ENCODE measurements around the gene C18orf63.

C18orf63 gene

GRCh38 chr18:74334242-74334893 lies 18.7 kb downstream of the C18orf63 start:
- no peak for DNase-seq (ENCODE audit: low read depth in 1 of 2, low spot score in 1 of 2)
- no peak for TF ChIP-seq GABPA (IDR thresholded peaks at IDR 0.05; ENCODE audit: low read depth)
- TF ChIP-seq REST (IDR thresholded peaks at IDR 0.05; ENCODE audit: insufficient replicate concordance, low read depth), result no peak
- no peak for TF ChIP-seq POLR2AphosphoS5 (IDR thresholded peaks at IDR 0.05; ENCODE audit: low read depth)
- no peak for TF ChIP-seq SPI1 (IDR thresholded peaks at IDR 0.05; ENCODE audit: borderline replicate concordance, low read depth)
- no peak for TF ChIP-seq CTCF (IDR thresholded peaks at IDR 0.05; ENCODE audit: insufficient read depth, low read length)
- no peak overlapping the region for H3K4me3 ChIP-seq (replicated peaks; ENCODE audit: insufficient read depth, low read length)

DNA sequence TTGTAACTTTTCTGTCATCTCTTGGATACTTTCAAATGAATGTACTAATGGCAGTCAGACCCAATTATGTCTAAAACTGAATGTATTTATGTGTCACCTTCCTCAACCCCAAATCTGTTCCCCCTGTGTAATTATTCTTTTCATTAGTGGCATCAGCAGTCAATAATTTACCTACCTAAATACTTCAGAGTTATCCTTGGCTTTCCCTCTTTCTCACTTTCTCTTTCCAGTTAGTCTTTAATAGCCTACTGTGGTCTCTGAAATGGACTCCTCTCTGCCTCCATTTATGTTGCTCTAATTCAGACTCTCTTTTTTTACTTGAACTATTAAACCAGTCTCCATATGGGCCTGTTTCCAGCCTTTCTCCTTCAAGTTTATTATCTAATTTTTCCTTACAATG lies 21.0 kb downstream of the C18orf63 start:
- no peak for TF ChIP-seq REST (IDR thresholded peaks at IDR 0.05; ENCODE audit: insufficient replicate concordance, low read depth)
- no peak for TF ChIP-seq POLR2AphosphoS5 (IDR thresholded peaks at IDR 0.05; ENCODE audit: low read depth)
- TF ChIP-seq CTCF (IDR thresholded peaks at IDR 0.05; ENCODE audit: insufficient read depth, low read length), result no peak
- no peak for TF ChIP-seq GABPA (IDR thresholded peaks at IDR 0.05; ENCODE audit: low read depth)
- TF ChIP-seq SPI1 (IDR thresholded peaks at IDR 0.05; ENCODE audit: borderline replicate concordance, low read depth), result no peak
- Histone ChIP-seq H3K27ac (replicated peaks) (no peak overlapping the region), H3K4me3 (replicated peaks; ENCODE audit: insufficient read depth, low read length) (no peak overlapping the region), H3K27me3 (ENCODE audit: insufficient read depth, poor library complexity, severe bottlenecking) (peaks cover 2% of the 10 kb centered on the region)
- DNase-seq (ENCODE audit: low read depth in 1 of 2, low spot score in 1 of 2), result no peak

More at GRCh38 chr18:74334242-74334893, 18.7 kb downstream of the C18orf63 start:
- Histone ChIP-seq H3K27me3 (ENCODE audit: insufficient read depth, poor library complexity, severe bottlenecking) (peaks cover 3% of the 10 kb centered on the region), H3K27ac (replicated peaks) (no peak overlapping the region)

DNA sequence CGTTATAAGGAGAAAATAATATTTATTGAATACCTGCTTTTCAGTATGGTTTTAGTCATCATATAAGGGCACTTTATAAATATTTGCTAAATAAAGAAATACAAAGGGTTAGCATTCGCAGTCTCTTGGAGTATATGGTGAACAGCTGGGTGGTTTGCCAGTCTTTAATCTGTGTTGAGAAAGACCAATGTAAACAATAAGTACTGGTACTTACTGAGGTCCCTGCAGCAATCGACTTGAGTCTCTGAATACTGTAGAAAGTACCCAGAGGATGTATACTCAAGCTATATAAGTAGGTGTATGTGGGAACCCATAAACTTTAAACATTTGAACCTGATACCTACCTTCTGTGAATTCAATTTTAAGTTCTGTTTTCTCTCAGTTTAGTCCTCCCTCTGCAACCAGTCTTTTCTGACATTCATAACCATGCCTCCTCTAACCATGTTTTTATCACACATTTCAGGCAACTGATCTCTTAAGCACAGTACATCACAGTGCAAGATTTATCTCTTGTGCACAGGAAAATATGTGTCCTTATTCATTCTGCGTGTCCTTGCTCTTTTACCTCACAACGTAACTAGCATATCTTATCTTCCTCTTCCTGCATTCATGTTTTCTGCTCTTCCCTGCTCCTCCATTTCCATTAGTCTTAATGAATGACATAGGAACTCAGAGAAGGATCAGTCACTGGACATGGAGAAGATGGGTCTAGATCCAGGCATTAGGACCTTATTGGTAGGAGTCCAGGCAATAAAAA lies 21.7 kb downstream of the C18orf63 start:
- TF ChIP-seq GABPA (IDR thresholded peaks at IDR 0.05; ENCODE audit: low read depth), result no peak
- no peak for TF ChIP-seq REST (IDR thresholded peaks at IDR 0.05; ENCODE audit: insufficient replicate concordance, low read depth)
- TF ChIP-seq POLR2AphosphoS5 (IDR thresholded peaks at IDR 0.05; ENCODE audit: low read depth), result no peak
- no peak for TF ChIP-seq SPI1 (IDR thresholded peaks at IDR 0.05; ENCODE audit: borderline replicate concordance, low read depth)
- TF ChIP-seq CTCF (IDR thresholded peaks at IDR 0.05; ENCODE audit: insufficient read depth, low read length), result no peak
- Histone ChIP-seq H3K27ac (replicated peaks) (no peak overlapping the region), H3K4me3 (replicated peaks; ENCODE audit: insufficient read depth, low read length) (no peak overlapping the region), H3K27me3 (ENCODE audit: insufficient read depth, poor library complexity, severe bottlenecking) (no peaks in the 10 kb centered on the region)
- DNase-seq (ENCODE audit: low read depth in 1 of 2, low spot score in 1 of 2), result no peak

Data from HL-60 (cell line).